Cortex of kidney (tissue), 1 donor: Measurements from ENCODE around the gene EXOC3L2.

ENCODE experiments used
- DNase-seq: peaks from one replicate; lab custom pipeline; 2025; lab: John Stamatoyannopoulos, UW

The EXOC3L2 gene

GRCh38 chr19:45218911-45219743 is 26.1 kb downstream of the EXOC3L2 start:
- DNase-seq: no peak

- no peak for DNase-seq
These were observed 26.8 kb downstream of the EXOC3L2 start for GRCh38 chr19:45218426-45218825.

- DNase-seq: no peak
These were observed 27.3 kb downstream of the EXOC3L2 start for GRCh38 chr19:45217957-45218334.

GRCh38 chr19:45217193-45217956 is 27.8 kb downstream of the EXOC3L2 start:
- no peak for DNase-seq

DNA sequence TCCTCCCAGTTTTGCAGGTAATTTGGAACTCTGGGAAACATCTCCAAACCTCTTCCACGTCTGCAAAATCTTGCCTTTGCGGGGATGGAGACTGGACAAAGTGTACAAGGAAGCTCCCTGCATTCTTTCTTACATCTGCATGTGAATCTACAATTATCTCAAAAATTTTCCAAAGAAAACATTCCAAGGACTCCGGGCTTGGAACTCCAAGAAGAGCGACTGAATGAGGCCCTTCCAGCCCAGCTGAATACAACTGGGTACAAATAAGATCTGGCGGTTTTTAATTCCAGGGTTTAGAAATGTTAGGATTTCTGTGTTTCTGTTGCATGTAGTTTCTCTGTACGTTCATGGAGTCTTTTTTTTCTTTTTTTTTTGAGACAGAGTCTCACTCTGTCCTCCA is 28.5 kb downstream of the EXOC3L2 start:
- no peak for DNase-seq

DNA sequence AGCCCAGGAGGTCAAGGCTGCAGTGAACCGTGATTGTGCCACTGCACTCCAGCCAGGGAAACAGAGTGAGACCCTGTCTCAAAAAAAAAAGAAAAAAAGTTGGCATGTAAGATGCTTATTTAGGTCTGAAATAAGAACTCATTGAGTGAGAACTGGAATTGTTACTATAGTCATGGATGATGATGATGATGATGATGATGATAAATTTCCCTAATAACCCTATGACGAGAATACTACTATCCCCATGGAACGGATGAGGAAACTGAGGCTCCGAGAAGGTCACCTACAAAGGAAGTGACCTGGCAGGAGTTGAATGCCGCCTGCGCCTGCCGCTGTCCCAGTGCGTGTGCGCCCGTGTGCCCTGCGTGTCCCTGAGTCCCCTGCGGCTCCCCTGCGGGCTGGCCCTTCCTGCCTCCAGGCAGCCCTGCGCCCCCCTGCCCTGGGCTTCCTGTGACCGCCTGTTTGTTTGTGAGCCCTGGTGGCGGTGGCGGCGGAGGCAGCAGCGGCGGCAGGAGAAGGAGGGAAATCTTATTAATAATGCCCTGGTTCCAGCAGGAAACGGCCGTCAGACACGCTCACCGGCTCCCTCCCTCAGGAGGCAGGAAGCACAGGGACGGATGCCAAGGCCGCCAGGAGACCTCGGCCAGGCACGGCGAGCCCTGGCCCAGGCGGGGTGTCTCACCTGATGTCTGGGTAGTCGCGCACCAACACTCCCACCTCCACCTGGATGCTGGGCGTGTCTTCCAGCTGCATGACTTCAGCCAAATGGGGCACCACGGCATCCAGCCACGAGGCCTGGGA is 29.6 kb downstream of the EXOC3L2 start:
- DNase-seq: no peak

DNA sequence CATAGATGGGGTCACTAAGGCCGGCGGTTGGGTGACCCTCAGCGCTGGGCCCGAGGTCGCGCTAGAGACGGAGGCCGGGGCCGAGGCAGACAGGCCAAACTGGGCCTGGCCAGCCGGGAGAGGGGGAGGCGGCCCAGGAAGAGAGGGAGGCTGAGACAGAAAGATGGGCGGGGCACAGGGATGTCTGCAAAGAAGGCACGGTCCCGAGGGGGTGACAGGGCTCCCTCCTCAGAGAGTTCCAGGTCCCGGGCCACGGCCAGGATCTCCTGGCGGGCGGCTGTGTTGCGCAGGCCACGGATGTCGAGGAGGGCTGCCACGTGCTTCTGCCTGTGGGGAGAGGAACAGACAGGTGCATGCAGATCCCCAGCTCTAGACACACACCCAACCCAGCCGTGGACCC is 32.2 kb downstream of the EXOC3L2 start:
- no peak for DNase-seq

- no peak for DNase-seq
These were observed 33.3 kb downstream of the EXOC3L2 start for GRCh38 chr19:45211751-45212381.

DNA sequence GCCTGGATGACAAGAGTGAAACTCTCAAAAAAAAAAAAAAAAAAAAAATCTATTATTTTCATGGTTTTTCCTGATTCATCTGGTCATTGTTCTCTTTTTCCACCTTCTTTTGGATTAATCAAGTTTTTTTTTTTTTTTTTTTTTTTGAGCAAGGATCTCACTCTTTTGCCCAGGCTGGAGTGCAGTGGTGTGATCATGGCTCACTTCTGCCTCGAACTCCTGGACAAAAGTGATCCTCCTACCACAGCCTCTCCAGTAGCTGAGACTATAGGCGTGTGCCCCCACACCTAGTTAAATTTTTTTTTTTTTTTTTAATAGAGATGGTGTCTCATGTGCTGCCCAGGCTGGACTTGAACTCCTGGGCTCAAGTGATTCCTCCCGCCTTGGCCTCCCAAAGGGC is 38.9 kb downstream of the EXOC3L2 start:
- DNase-seq: no peak

- DNase-seq: no peak
These were observed 39.4 kb downstream of the EXOC3L2 start for GRCh38 chr19:45205810-45206209.

DNA sequence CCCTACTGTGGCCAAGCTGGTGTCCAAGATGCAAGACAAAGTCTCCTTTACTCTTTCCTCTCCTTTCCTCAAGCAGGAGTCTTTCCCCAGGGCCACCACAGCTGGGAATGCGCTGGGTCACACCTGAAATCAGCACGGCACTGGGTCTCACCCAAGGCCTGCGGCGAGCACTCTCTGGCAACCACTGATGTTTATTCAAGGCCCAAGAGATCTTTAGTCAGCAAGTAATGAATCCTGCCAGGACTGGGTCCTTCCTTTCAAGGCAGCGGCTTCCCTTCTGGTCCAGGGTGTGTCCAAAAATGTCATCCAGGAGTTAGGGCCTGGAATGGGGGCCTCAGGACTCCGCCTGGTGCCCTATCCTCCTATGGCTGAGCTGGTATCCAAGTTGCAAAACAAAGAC is 42.6 kb downstream of the EXOC3L2 start:
- no peak for DNase-seq

DNA sequence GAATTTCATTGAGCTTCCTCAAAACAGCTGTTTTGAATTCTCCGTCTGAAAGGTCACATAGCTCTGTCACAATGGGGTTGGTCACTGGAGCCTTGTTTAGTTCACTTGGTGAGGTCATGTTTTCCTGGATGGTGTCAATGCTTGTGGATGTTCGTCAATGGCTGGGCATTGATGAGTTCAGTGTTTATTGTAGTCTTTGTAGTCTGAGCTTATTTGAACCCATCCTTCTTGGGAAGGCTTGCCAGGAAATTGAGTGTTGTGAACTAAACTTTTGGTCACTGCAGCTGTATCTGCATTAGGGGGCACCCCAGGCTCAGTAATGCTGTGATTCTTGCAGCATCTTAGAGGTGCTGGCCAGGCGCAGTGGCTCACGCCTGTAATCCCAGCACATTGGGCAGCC is 44.6 kb downstream of the EXOC3L2 start:
- no peak for DNase-seq

- DNase-seq: no peak
These were observed 49.4 kb downstream of the EXOC3L2 start for GRCh38 chr19:45195764-45196163.

- DNase-seq: no peak
These were observed 53.8 kb downstream of the EXOC3L2 start for GRCh38 chr19:45191375-45191774.

DNA sequence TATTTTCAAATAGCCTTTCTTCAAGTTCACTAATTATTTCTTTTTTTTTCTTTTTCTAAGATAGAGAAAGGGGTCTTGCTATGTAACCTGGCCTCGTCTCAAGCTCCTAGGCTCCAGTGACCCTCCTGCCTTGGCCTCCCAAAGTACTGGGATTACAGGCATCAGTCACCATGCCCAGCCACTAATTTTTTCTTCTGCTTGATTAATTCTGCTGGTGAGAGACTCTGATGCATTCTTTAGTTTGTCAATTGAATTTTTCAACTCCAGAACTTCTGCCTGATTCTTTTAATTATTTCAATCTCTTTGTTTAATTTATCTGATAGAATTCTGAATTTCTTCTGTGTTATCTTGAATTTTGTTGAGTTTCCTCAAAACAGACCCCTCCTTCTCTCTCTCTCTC is 55.2 kb downstream of the EXOC3L2 start:
- DNase-seq: no peak

GRCh38 chr19:45187421-45188100 is 57.6 kb downstream of the EXOC3L2 start:
- DNase-seq: no peak

GRCh38 chr19:45186509-45187334 is 58.5 kb downstream of the EXOC3L2 start:
- no peak for DNase-seq

- DNase-seq: no peak
These were observed 61.1 kb downstream of the EXOC3L2 start for GRCh38 chr19:45184115-45184514.

- DNase-seq: no peak
These were observed 62.4 kb downstream of the EXOC3L2 start for GRCh38 chr19:45182758-45183157.

GRCh38 chr19:45180936-45181335 is 64.3 kb downstream of the EXOC3L2 start:
- no peak for DNase-seq
